ENCODE data around the gene ITGA8.
"Not testable (repeated sequence)": the region's sequence is repeated elsewhere in the genome, so short reads cannot be mapped to it uniquely, and the experiment has no call there.

ITGA8 gene

GRCh38 chr10:15486404-15486803, 233.3 kb downstream of the ITGA8 start:
- no peak for DNase-seq

- DNase-seq, result no peak
Measured at GRCh38 chr10:15485684-15486316, 233.9 kb downstream of the ITGA8 start.

GRCh38 chr10:15485027-15485426, 234.7 kb downstream of the ITGA8 start:
- no peak for DNase-seq

- DNase-seq, result no peak
Measured at GRCh38 chr10:15484128-15484527, 235.6 kb downstream of the ITGA8 start.

- DNase-seq, result no peak
Measured at GRCh38 chr10:15483215-15484075, 236.3 kb downstream of the ITGA8 start.

- DNase-seq, result no peak
Measured at GRCh38 chr10:15482156-15482555, 237.6 kb downstream of the ITGA8 start.

- DNase-seq, result no peak
Measured at GRCh38 chr10:15478950-15479349, 240.8 kb downstream of the ITGA8 start.

GRCh38 chr10:15478429-15478828, 241.3 kb downstream of the ITGA8 start:
- no peak for DNase-seq

- no peak for DNase-seq
Measured at GRCh38 chr10:15476337-15476736, 243.4 kb downstream of the ITGA8 start.

GRCh38 chr10:15475439-15475838, 244.3 kb downstream of the ITGA8 start:
- not testable (repeated sequence) for DNase-seq

- DNase-seq, result no peak
Measured at GRCh38 chr10:15474671-15475070, 245.1 kb downstream of the ITGA8 start.

GRCh38 chr10:15473396-15473767, 246.3 kb downstream of the ITGA8 start:
- DNase-seq, result no peak

GRCh38 chr10:15472431-15473395, 247.0 kb downstream of the ITGA8 start:
- DNase-seq, result no peak

GRCh38 chr10:15472008-15472407, 247.7 kb downstream of the ITGA8 start:
- DNase-seq, result no peak

- DNase-seq, result no peak
Measured at GRCh38 chr10:15469111-15469510, 250.6 kb downstream of the ITGA8 start.

GRCh38 chr10:15464381-15464780, 255.3 kb downstream of the ITGA8 start:
- no peak for DNase-seq
